ENCODE measurements around the gene SLC8A3.

- TF ChIP-seq CTCF (IDR thresholded peaks at IDR 0.05) (no peak), EZH2phosphoT487 (IDR thresholded peaks at IDR 0.05) (no peak), EZH2 (IDR thresholded peaks at IDR 0.05) (no peak)
These were observed 177.7 kb downstream of the SLC8A3 start for GRCh38 chr14:70011098-70011497.

Measured in neural progenitor cell (in vitro differentiated cells).